ENCODE results near the gene PRKCG.

DNA sequence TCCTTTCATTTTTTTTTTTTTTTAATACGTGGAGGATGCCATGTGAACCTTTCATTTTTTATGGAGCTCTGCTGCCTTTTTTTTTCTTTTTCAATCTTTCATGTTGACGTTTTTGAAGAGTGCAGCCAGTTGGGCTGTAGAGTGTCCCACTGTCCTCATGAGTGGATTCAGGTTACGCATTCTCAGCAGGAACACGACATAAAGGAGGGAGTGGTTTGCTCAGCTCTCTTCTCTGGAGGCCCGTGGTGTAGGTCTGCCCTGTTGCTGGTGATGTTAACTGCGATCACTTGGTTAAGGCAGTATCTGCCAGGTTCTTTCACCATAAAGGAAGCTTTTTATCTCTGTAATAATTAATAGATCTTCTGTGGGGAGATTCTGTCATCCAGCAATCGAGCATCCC lies 54.0 kb downstream of the PRKCG start:
- TF ChIP-seq, protein P1, sequence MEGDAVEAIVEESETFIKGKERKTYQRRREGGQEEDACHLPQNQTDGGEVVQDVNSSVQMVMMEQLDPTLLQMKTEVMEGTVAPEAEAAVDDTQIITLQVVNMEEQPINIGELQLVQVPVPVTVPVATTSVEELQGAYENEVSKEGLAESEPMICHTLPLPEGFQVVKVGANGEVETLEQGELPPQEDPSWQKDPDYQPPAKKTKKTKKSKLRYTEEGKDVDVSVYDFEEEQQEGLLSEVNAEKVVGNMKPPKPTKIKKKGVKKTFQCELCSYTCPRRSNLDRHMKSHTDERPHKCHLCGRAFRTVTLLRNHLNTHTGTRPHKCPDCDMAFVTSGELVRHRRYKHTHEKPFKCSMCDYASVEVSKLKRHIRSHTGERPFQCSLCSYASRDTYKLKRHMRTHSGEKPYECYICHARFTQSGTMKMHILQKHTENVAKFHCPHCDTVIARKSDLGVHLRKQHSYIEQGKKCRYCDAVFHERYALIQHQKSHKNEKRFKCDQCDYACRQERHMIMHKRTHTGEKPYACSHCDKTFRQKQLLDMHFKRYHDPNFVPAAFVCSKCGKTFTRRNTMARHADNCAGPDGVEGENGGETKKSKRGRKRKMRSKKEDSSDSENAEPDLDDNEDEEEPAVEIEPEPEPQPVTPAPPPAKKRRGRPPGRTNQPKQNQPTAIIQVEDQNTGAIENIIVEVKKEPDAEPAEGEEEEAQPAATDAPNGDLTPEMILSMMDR (conservative IDR thresholded peaks at IDR 0.05; ENCODE audit: low read length), result no peak
- TF ChIP-seq EZH2phosphoT487 (IDR thresholded peaks at IDR 0.05; ENCODE audit: borderline replicate concordance, low read depth, low read length), result no peak
